Measurements from ENCODE around the gene LRRC10.

Gene LRRC10

DNA sequence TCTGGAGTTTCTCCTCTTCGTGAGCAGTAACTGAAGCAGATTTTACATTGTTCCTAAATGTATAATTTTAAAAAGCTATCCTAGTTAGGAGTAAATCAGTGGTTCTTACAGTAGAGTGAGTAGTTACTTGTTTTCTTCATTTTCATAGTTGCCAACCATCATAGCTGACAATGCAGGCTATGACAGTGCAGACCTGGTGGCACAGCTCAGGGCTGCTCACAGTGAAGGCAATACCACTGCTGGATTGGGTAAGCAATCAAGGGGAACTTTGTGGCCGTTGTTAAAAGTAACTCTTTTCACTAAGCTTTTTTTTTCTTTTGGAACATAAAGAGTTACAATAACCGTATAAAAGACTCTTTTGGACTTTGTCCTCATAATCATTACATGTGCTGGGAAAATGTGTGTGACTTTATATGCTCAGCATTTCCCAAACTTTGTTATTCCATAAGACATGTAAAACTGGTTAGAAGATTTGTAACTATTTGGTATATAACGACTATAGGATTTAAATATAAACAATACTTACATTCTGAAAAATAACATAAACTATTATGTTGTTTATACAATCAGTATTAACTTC is 12.4 kb downstream of the LRRC10 start:
- Histone ChIP-seq H4K20me1 (ENCODE audit: insufficient read depth, low read length) (no peaks in the 10 kb centered on the region), H3K4me2 (ENCODE audit: low read length) (no peak overlapping the region), H3K36me3 (ENCODE audit: insufficient read depth, low read length) (peaks cover 98% of the 10 kb centered on the region), H3K27me3 (ENCODE audit: insufficient read depth, low read length) (no peaks in the 10 kb centered on the region), H3K4me1 (ENCODE audit: insufficient read depth, low read length, severe bottlenecking) (no peaks in the 10 kb centered on the region), H3K79me2 (ENCODE audit: insufficient read depth, low read length) (0 out of 2 replicates have a peak, but pooled peaks cover 3% of the 10 kb centered on the region), H3F3A (ENCODE audit: insufficient read depth, low read length) (0 out of 2 replicates have a peak, but pooled peaks cover 3% of the 10 kb centered on the region), H3K9me3 (ENCODE audit: low read length) (no peaks in the 10 kb centered on the region), H3K9ac (ENCODE audit: low read length) (no peak overlapping the region), H3K9me2 (ENCODE audit: low read depth, low read length) (no peaks in the 10 kb centered on the region), H3K4me3 (ENCODE audit: low read depth, low read length, poor library complexity, severe bottlenecking) (no peak overlapping the region), H3K27ac (ENCODE audit: low read depth, low read length, poor library complexity, severe bottlenecking) (no peak overlapping the region), H2AFZ (ENCODE audit: low read length) (no peak overlapping the region)
- TF ChIP-seq, protein P1, sequence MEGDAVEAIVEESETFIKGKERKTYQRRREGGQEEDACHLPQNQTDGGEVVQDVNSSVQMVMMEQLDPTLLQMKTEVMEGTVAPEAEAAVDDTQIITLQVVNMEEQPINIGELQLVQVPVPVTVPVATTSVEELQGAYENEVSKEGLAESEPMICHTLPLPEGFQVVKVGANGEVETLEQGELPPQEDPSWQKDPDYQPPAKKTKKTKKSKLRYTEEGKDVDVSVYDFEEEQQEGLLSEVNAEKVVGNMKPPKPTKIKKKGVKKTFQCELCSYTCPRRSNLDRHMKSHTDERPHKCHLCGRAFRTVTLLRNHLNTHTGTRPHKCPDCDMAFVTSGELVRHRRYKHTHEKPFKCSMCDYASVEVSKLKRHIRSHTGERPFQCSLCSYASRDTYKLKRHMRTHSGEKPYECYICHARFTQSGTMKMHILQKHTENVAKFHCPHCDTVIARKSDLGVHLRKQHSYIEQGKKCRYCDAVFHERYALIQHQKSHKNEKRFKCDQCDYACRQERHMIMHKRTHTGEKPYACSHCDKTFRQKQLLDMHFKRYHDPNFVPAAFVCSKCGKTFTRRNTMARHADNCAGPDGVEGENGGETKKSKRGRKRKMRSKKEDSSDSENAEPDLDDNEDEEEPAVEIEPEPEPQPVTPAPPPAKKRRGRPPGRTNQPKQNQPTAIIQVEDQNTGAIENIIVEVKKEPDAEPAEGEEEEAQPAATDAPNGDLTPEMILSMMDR (IDR thresholded peaks at IDR 0.05; ENCODE audit: low read length), result no peak
- no peak for TF ChIP-seq EZH2 (IDR thresholded peaks at IDR 0.05; ENCODE audit: borderline replicate concordance, low read length)

- no peak overlapping the region for H3K27ac ChIP-seq (ENCODE audit: low read depth, low read length, poor library complexity, severe bottlenecking)
- H3K4me3 ChIP-seq (ENCODE audit: low read depth, low read length, poor library complexity, severe bottlenecking), result no peak overlapping the region
- H3K4me1 ChIP-seq (ENCODE audit: insufficient read depth, low read length, severe bottlenecking), result no peaks in the 10 kb centered on the region
- H2AFZ ChIP-seq (ENCODE audit: low read length), result no peak overlapping the region
- 0 out of 2 replicates have a peak, but pooled peaks cover 5% of the 10 kb centered on the region for H3K79me2 ChIP-seq (ENCODE audit: insufficient read depth, low read length)
- no peaks in the 10 kb centered on the region for H3F3A ChIP-seq (ENCODE audit: insufficient read depth, low read length)
- H3K36me3 ChIP-seq (ENCODE audit: insufficient read depth, low read length), result peaks cover 98% of the 10 kb centered on the region
- no peaks in the 10 kb centered on the region for H3K9me2 ChIP-seq (ENCODE audit: low read depth, low read length)
- no peaks in the 10 kb centered on the region for H4K20me1 ChIP-seq (ENCODE audit: insufficient read depth, low read length)
- no peak for TF ChIP-seq EZH2 (IDR thresholded peaks at IDR 0.05; ENCODE audit: borderline replicate concordance, low read length)
- TF ChIP-seq, protein P1 (IDR thresholded peaks at IDR 0.05; ENCODE audit: low read length), result no peak
- no peak overlapping the region for H3K9ac ChIP-seq (ENCODE audit: low read length)
- no peaks in the 10 kb centered on the region for H3K27me3 ChIP-seq (ENCODE audit: insufficient read depth, low read length)
- H3K4me2 ChIP-seq (ENCODE audit: low read length), result no peak overlapping the region
- H3K9me3 ChIP-seq (ENCODE audit: low read length), result no peaks in the 10 kb centered on the region
Observed at GRCh38 chr12:69595689-69596088, 15.0 kb downstream of the LRRC10 start.

GRCh38 chr12:69589082-69589481 is 21.6 kb downstream of the LRRC10 start:
- Histone ChIP-seq H3K4me2 (ENCODE audit: low read length) (no peak overlapping the region), H3K4me1 (ENCODE audit: insufficient read depth, low read length, severe bottlenecking) (peaks cover 18% of the 10 kb centered on the region), H2AFZ (ENCODE audit: low read length) (no peak overlapping the region), H3K27me3 (ENCODE audit: insufficient read depth, low read length) (no peaks in the 10 kb centered on the region), H3K36me3 (ENCODE audit: insufficient read depth, low read length) (peaks cover 86% of the 10 kb centered on the region), H3K79me2 (ENCODE audit: insufficient read depth, low read length) (peaks cover 22% of the 10 kb centered on the region), H3F3A (ENCODE audit: insufficient read depth, low read length) (no peaks in the 10 kb centered on the region), H3K27ac (ENCODE audit: low read depth, low read length, poor library complexity, severe bottlenecking) (no peak overlapping the region), H3K9ac (ENCODE audit: low read length) (no peak overlapping the region), H3K9me3 (ENCODE audit: low read length) (no peaks in the 10 kb centered on the region), H3K4me3 (ENCODE audit: low read depth, low read length, poor library complexity, severe bottlenecking) (no peak overlapping the region), H4K20me1 (ENCODE audit: insufficient read depth, low read length) (no peaks in the 10 kb centered on the region), H3K9me2 (ENCODE audit: low read depth, low read length) (no peaks in the 10 kb centered on the region)
- TF ChIP-seq EZH2 (IDR thresholded peaks at IDR 0.05; ENCODE audit: borderline replicate concordance, low read length), result no peak
- TF ChIP-seq, protein P1 (IDR thresholded peaks at IDR 0.05; ENCODE audit: low read length), result no peak

Measured in OCI-LY1 (cell line).